ENCODE results near the gene PHYHIPL. TPM values are rescaled to one million over a fixed set of nuclear protein-coding genes. Genes with fewer than 3 reads are reported as not detected.
A peak's percentile ranks its signal among the peaks of the same experiment; 100 is the strongest.

Gene PHYHIPL
- total RNA-seq (not detected), polyA plus RNA-seq (not detected), total RNA-seq (not detected)

- Histone ChIP-seq H3K9me3 (ENCODE audit: control insufficient read depth in 2 of 3, low read length in 3 of 3) (no peaks in the 10 kb centered on the region), H3K4me3 (ENCODE audit: low read length) (no peak within 1 kb of the TSS), H3K27ac (ENCODE audit: low read depth, low read length) (no peak within 1 kb of the TSS), H3K36me3 (ENCODE audit: control insufficient read depth in 2 of 3, insufficient read depth in 3 of 3, low read length in 3 of 3) (no peaks in the 10 kb centered on the region), H3K27me3 (ENCODE audit: control insufficient read depth in 2 of 2, insufficient read depth in 2 of 2, low read length in 2 of 2) (no peaks in the 10 kb centered on the region), H3K4me1 (ENCODE audit: control insufficient read depth in 2 of 2, insufficient read depth in 2 of 2, low read length in 2 of 2) (no peaks in the 10 kb centered on the region)
- Mint-ChIP-seq H3K27me3 (peaks cover 12 to 28% (median 27%) of the 10 kb centered on the region in 5 donors), H3K4me1 (peaks cover 0 to 5% (median 3%) of the 10 kb centered on the region in 7 donors), H3K9me3 (peaks cover 0 to 16% (median 6%) of the 10 kb centered on the region in 11 donors), H3K36me3 (peaks cover 0 to 4% (median 0%) of the 10 kb centered on the region in 5 donors), H3K4me3 (peak within 1 kb of the TSS in 2 of 10 donors; percentile 28 to 44), H3K27ac (peak within 1 kb of the TSS in 1 of 9 donors; percentile 49)
- ATAC-seq (no peak), DNase-seq (no peak)
- CTCF ChIA-PET: no interaction called here
- intact Hi-C loops (cut with micrococcal nuclease): no loop called here
- POLR2A ChIA-PET: no interaction called here
Observed at GRCh38 chr10:59176241-59177030, at the start of gene PHYHIPL. Gene PHYHIPL (plus strand): TSS chr10:59176643. CDS start chr10:59176854, 211 bp downstream.

- Histone ChIP-seq H3K4me3 (ENCODE audit: low read length) (no peak overlapping the region), H3K4me1 (ENCODE audit: control insufficient read depth in 2 of 2, insufficient read depth in 2 of 2, low read length in 2 of 2) (no peaks in the 10 kb centered on the region), H3K9me3 (ENCODE audit: control insufficient read depth in 2 of 3, low read length in 3 of 3) (no peaks in the 10 kb centered on the region), H3K27ac (ENCODE audit: low read depth, low read length) (no peak overlapping the region), H3K27me3 (ENCODE audit: control insufficient read depth in 2 of 2, insufficient read depth in 2 of 2, low read length in 2 of 2) (no peaks in the 10 kb centered on the region), H3K36me3 (ENCODE audit: control insufficient read depth in 2 of 3, insufficient read depth in 3 of 3, low read length in 3 of 3) (no peaks in the 10 kb centered on the region)
- Mint-ChIP-seq H3K36me3 (no peaks in the 10 kb centered on the region), H3K27ac (no peak overlapping the region), H3K4me1 (no peaks in the 10 kb centered on the region), H3K9me3 (peaks cover 0 to 10% (median 3%) of the 10 kb centered on the region in 11 donors), H3K4me3 (no peak overlapping the region), H3K27me3 (no peaks in the 10 kb centered on the region)
- ChIA-PET POLR2A (no interaction called here), CTCF (no interaction called here)
- DNase-seq: no peak
- intact Hi-C loops (cut with micrococcal nuclease): no loop called here
- no peak for ATAC-seq
Observed at GRCh38 chr10:59126991-59127390, 49.5 kb upstream of the PHYHIPL start.

GRCh38 chr10:59127991-59128390, 48.5 kb upstream of the PHYHIPL start:
- CTCF ChIA-PET: no interaction called here
- H3K27ac Mint-ChIP-seq: no peak overlapping the region
- Histone ChIP-seq H3K9me3 (ENCODE audit: control insufficient read depth in 2 of 3, low read length in 3 of 3) (no peaks in the 10 kb centered on the region), H3K4me3 (ENCODE audit: low read length) (no peak overlapping the region), H3K27me3 (ENCODE audit: control insufficient read depth in 2 of 2, insufficient read depth in 2 of 2, low read length in 2 of 2) (no peaks in the 10 kb centered on the region), H3K27ac (ENCODE audit: low read depth, low read length) (no peak overlapping the region), H3K36me3 (ENCODE audit: control insufficient read depth in 2 of 3, insufficient read depth in 3 of 3, low read length in 3 of 3) (no peaks in the 10 kb centered on the region), H3K4me1 (ENCODE audit: control insufficient read depth in 2 of 2, insufficient read depth in 2 of 2, low read length in 2 of 2) (no peaks in the 10 kb centered on the region)
- POLR2A ChIA-PET: no interaction called here
- intact Hi-C loops (cut with micrococcal nuclease): no loop called here
- ATAC-seq (no peak), DNase-seq (no peak)
- H3K27me3 Mint-ChIP-seq: no peaks in the 10 kb centered on the region
- peaks cover 0 to 10% (median 3%) of the 10 kb centered on the region in 11 donors for H3K9me3 Mint-ChIP-seq
- H3K4me1 Mint-ChIP-seq: no peaks in the 10 kb centered on the region
- no peaks in the 10 kb centered on the region for H3K36me3 Mint-ChIP-seq
- H3K4me3 Mint-ChIP-seq: no peak overlapping the region

- no peaks in the 10 kb centered on the region for H3K27me3 ChIP-seq (ENCODE audit: control insufficient read depth in 2 of 2, insufficient read depth in 2 of 2, low read length in 2 of 2)
- H3K27ac ChIP-seq (ENCODE audit: low read depth, low read length): no peak overlapping the region
- Mint-ChIP-seq H3K4me3 (no peak overlapping the region), H3K27ac (no peak overlapping the region), H3K9me3 (peaks cover 0 to 10% (median 3%) of the 10 kb centered on the region in 11 donors), H3K27me3 (no peaks in the 10 kb centered on the region), H3K36me3 (no peaks in the 10 kb centered on the region), H3K4me1 (no peaks in the 10 kb centered on the region)
- no peak for DNase-seq
- H3K4me1 ChIP-seq (ENCODE audit: control insufficient read depth in 2 of 2, insufficient read depth in 2 of 2, low read length in 2 of 2): no peaks in the 10 kb centered on the region
- ChIA-PET CTCF (no interaction called here), POLR2A (no interaction called here)
- intact Hi-C loops (cut with micrococcal nuclease): no loop called here
- H3K4me3 ChIP-seq (ENCODE audit: low read length): no peak overlapping the region
- ATAC-seq: no peak
- H3K9me3 ChIP-seq (ENCODE audit: control insufficient read depth in 2 of 3, low read length in 3 of 3): no peaks in the 10 kb centered on the region
- no peaks in the 10 kb centered on the region for H3K36me3 ChIP-seq (ENCODE audit: control insufficient read depth in 2 of 3, insufficient read depth in 3 of 3, low read length in 3 of 3)
Observed at GRCh38 chr10:59129867-59130266, 46.6 kb upstream of the PHYHIPL start.

- no peak overlapping the region for H3K4me3 Mint-ChIP-seq
- no peaks in the 10 kb centered on the region for H3K4me1 ChIP-seq (ENCODE audit: control insufficient read depth in 2 of 2, insufficient read depth in 2 of 2, low read length in 2 of 2)
- no peak overlapping the region for H3K4me3 ChIP-seq (ENCODE audit: low read length)
- no peak for ATAC-seq
- no peaks in the 10 kb centered on the region for H3K27me3 Mint-ChIP-seq
- no peaks in the 10 kb centered on the region for H3K36me3 ChIP-seq (ENCODE audit: control insufficient read depth in 2 of 3, insufficient read depth in 3 of 3, low read length in 3 of 3)
- H3K27ac ChIP-seq (ENCODE audit: low read depth, low read length): no peak overlapping the region
- H3K36me3 Mint-ChIP-seq: no peaks in the 10 kb centered on the region
- no peak for DNase-seq
- no peaks in the 10 kb centered on the region for H3K4me1 Mint-ChIP-seq
- H3K27me3 ChIP-seq (ENCODE audit: control insufficient read depth in 2 of 2, insufficient read depth in 2 of 2, low read length in 2 of 2): no peaks in the 10 kb centered on the region
- POLR2A ChIA-PET: no interaction called here
- H3K9me3 ChIP-seq (ENCODE audit: control insufficient read depth in 2 of 3, low read length in 3 of 3): no peaks in the 10 kb centered on the region
- no peak overlapping the region for H3K27ac Mint-ChIP-seq
- intact Hi-C loops (cut with micrococcal nuclease): no loop called here
- CTCF ChIA-PET: no interaction called here
- peaks cover 0 to 10% (median 2%) of the 10 kb centered on the region in 11 donors for H3K9me3 Mint-ChIP-seq
Observed at GRCh38 chr10:59131666-59132065, 44.8 kb upstream of the PHYHIPL start.

GRCh38 chr10:59133841-59134593, 42.4 kb upstream of the PHYHIPL start:
- no peaks in the 10 kb centered on the region for H3K9me3 ChIP-seq (ENCODE audit: control insufficient read depth in 2 of 3, low read length in 3 of 3)
- no peak overlapping the region for H3K27ac ChIP-seq (ENCODE audit: low read depth, low read length)
- no peaks in the 10 kb centered on the region for H3K36me3 Mint-ChIP-seq
- H3K27me3 Mint-ChIP-seq: no peaks in the 10 kb centered on the region
- intact Hi-C loops (cut with micrococcal nuclease): no loop called here
- peaks cover 0 to 4% (median 0%) of the 10 kb centered on the region in 11 donors for H3K9me3 Mint-ChIP-seq
- ATAC-seq: no peak
- POLR2A ChIA-PET: no interaction called here
- no peak overlapping the region for H3K27ac Mint-ChIP-seq
- H3K4me1 Mint-ChIP-seq: no peaks in the 10 kb centered on the region
- no peak overlapping the region for H3K4me3 ChIP-seq (ENCODE audit: low read length)
- H3K36me3 ChIP-seq (ENCODE audit: control insufficient read depth in 2 of 3, insufficient read depth in 3 of 3, low read length in 3 of 3): no peaks in the 10 kb centered on the region
- CTCF ChIA-PET: no interaction called here
- no peak for DNase-seq
- H3K4me3 Mint-ChIP-seq: no peak overlapping the region
- no peaks in the 10 kb centered on the region for H3K4me1 ChIP-seq (ENCODE audit: control insufficient read depth in 2 of 2, insufficient read depth in 2 of 2, low read length in 2 of 2)
- H3K27me3 ChIP-seq (ENCODE audit: control insufficient read depth in 2 of 2, insufficient read depth in 2 of 2, low read length in 2 of 2): no peaks in the 10 kb centered on the region
